GM19025 (cell line): Measurements from ENCODE around the gene ADAM12.
"Not testable (repeated sequence)": the region's sequence is repeated elsewhere in the genome, so short reads cannot be mapped to it uniquely, and the experiment has no call there.

Experiments
- ATAC-seq: cut with Tn5 transposase; IDR thresholded peaks from one replicate; pipeline ENCODE4 v1.9.1; 2021; ENCODE audit warnings: mild to moderate bottlenecking, low read depth, moderate library complexity; ENCODE audit not compliant: unreplicated experiment

ADAM12 gene

DNA sequence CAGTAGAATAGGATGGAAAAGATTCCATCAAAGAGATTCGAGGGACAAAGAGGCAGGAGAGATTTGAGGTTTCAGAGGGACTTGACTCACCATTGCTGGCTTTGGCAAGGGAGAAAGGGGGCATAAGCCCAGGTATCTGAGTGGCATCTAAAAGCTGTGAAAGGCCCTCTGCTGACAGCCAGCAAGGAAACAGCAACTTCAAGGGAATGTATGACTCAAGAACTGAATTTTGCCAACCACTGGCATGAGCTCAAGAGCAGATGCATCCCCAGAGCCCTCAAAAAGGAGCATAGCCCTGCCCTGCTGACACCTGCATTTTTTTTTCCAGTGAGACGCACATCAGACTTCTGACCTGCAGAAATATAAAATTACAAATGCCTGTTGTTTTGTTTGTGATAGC is 19.6 kb upstream of the ADAM12 start:
- no peak for ATAC-seq

DNA sequence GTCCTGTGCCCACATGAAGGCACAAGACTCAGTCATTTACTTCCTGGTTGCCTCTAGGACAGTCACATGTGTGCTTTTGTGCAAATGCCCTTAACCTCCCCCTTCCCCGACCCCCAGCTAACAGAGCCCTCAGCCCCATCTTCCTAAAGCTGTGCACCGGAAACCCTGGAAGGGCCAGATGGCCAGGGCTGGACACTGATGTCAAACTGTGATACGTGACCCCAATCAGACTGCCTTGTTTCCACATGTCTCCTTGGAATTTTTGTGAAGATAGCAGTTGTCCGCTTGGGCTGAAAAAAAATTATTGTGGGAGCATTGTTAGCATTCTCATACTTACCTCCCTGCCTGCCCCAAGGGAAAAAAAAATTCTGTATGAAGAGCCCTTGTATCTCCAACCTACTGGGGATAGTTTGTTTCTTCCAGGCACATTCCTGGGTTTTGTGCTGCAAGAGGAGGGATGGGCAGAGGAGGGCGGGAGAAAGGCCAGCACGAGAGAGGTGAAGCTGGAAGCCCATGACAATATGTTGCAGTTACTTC is 17.0 kb upstream of the ADAM12 start:
- no peak for ATAC-seq

DNA sequence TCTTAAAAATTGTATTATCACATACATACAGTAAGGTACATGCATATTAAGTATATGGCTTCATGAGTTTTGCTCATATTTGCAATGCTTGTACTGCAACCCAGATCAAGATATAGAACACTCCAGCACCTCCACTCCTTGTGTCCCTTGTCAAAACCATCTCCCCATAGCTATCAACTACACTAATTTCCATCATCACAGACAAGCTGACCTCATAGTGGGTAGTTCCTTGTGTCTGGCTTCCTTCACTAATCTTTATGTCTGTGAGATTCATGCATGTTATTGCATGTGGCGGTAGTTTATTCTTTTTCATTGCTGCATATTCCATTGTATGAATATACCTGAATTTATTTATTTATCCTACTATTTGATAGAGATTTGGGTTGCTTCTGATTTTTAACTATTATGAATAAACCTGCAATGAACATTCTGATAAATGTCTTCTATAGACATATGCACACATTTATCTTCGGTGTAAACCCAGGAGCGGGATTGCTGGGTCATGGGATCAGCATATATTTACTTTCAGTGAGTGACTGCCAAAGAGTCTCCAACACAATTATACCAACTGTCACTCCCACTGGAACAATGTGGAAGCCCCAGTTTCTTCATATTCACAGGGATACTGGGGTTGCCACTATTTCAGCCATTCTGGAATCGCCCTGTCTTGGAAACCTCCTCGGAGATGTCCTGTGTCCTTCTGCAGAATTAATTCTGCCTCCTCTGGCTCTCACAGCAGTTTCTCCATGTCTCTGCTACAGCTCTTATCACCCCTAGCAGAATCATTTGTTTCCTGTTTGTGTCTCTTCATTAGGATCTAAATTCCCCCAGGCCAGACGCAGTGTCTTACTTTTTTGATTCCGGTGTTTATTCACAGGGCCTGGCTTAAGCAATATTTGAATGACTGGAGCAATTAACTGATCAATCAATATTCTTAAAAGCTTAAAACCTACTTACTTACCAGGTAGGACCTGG is 14.7 kb upstream of the ADAM12 start:
- no peak for ATAC-seq

DNA sequence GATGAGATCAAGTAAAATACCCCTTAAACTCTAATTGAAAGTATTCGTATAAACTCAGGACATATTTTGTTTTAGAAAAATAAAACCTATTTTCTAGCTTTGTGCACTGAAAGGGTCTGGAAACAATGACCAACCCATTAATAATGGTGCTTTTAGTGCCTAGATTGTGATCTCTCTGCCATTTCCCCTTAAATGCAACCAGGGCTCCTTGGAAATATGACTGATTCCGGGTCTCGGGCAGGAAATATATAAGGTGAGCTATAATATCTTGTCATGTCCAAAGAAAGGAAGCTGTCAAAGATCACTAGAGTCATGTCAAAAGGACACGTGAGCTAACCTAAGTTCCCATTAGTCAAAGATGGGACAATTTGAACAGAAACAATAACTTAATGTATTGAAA is 12.4 kb upstream of the ADAM12 start:
- ATAC-seq, result no peak

DNA sequence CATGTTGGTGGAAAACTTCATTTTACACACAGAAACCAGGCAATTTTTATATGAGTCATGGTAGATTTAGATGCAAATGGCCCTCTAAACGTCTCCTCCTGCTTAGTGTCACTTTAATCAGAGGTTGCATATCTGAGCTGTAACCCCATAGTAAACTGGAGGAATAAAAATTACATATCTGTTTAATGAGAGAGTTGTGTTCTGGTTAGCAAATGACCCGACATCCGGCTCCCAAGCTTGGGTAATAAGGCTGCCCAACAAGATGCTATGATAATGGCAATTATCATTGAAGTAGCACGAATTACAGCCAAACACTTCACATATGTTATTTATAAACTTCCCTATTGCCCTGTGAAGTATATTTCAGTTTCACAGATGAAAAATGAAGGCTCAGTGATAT is 10.6 kb upstream of the ADAM12 start:
- ATAC-seq, result no peak

DNA sequence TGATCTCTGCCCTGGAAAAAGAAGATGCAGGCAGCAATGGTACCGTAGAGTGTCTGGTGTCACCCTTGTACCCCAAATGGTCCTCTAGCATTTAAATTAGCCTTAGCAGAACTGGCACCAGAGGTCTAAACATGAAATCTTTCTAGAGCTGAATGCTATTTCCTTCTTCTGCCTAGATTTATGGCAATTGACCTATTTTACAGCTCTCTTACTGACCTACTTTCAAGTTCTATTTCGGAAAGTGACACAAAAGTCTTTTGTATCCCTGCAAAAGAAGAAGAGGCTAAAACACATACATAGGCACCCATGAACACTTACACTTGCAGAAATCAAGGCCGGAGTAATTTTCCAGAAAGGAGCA is 10.1 kb upstream of the ADAM12 start:
- ATAC-seq, result no peak

DNA sequence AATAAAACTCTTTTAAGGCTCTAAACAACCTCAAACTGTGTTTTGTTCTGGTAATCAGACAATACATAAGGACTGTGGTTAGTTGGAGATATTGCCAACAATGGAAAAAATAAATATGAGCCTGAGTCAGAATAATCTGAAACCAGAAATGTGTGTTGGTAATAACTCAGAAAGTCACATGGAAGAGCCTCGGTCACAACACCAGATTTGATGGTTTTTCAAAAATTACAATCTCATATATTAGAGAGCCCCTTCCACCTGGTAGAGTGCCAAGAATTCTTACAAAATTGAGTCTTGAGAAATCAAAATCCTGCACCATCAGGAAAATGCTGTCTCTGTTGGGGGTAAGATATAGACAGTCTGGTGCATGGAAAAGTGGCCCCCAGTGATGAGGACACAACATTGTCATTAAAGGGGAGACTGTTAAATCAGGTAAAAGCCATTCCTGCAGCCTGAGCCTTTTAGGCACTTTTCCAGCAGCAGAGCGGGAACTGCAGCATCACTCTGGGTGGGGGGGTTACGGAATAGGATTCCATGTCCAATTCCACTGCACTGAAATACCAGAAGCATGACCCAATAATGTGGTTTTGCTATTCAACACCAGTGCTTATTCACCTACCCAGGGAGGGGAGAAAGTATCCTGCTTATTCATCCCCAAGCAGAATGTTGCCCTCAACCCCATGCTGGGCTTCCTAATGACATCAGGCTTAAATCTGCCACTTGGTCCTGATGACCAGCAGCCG is 9.5 kb upstream of the ADAM12 start:
- no peak for ATAC-seq

DNA sequence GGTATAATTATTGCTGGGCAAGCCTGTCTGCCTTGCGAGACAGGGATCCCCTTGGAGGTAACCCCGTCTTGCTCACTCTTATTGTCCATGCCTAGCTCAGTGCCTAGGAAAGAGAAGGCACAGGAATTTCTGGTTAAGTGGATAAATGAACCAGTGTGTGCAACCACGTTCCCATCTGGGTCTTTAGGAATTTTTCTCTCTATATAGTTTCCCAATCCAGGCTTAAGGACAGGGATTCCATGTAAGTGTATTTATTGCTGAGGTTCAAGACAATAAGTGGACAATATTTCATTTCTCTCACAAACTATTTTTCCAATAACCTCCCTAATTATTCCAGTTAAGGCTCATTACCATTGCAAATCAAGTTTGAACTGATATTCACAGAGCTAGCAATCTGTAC is 8.9 kb upstream of the ADAM12 start:
- ATAC-seq, result no peak

DNA sequence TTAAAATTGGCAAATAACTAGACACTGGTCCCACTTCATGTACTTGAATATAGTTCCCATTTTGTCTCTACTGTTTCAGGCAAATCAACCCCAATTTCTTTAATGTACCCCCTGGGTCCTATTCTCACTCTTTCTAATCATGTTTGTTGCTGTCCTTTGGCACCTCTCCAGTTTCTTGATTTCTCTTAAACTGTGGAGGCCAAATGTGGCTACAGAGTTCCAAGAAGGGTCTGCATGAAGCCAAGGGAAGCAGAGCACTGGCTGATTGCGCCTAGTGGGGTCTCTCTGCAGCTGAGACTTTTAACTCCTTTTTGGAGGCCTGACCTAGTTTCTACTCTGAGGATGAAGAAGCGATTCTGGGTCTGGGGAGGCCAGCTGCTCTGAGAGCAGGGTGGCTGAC is 6.7 kb upstream of the ADAM12 start:
- no peak for ATAC-seq

DNA sequence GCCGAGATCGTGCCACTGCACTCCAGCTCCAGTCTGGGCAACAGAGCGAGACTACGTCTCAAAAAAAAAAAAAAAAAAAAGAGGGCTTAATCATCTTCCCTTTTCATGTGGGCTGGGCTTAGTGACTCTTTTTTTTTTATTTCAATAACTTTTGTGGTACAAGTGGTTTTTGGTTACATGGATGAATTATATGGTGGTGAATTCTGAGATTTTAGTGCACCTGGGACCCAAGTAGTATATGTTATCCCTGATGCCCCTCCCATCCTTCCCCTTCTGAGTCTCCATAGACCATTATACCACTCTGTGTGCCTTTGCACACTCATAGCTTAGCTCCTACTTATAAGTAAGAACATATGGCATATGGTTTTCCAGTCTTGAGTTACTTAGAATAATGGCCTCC is 4.8 kb upstream of the ADAM12 start:
- no peak for ATAC-seq

DNA sequence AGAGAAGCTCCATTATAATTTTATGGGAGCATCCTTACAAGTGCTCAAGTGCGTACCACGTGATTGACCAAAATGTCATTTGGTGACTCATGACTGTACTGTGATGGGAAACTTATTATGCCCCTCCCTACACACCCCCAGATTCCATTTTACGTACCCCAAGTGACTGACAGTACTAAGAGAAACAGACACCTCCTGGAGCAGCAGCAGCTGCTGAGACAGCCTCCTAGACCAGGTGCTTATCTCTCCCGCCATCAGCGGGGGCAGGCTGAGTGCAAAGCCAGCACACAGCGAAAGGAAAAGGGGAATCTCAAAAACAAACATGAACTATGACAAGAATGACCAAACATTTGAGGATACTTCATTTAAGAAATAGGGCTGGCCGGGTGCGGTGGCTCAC is 4.2 kb upstream of the ADAM12 start:
- ATAC-seq, result no peak

DNA sequence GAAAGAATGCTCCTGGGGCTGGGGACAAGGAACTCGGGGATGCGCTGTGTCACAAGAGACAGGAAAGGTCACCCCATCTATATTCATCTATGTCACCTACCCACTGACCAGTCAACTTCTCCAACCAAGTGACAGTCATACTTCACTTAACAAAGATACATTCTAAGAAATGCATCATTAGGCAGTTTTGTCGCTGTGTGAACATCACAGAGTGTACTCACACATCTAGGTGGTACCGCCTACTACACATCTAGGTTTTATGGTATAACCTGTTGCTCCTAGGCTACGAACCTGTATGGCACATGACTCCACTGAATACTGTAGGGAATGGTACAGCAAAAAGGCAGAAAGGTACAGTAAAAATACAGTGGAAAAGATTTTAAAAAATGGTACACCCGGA is 3.8 kb upstream of the ADAM12 start:
- ATAC-seq, result no peak

DNA sequence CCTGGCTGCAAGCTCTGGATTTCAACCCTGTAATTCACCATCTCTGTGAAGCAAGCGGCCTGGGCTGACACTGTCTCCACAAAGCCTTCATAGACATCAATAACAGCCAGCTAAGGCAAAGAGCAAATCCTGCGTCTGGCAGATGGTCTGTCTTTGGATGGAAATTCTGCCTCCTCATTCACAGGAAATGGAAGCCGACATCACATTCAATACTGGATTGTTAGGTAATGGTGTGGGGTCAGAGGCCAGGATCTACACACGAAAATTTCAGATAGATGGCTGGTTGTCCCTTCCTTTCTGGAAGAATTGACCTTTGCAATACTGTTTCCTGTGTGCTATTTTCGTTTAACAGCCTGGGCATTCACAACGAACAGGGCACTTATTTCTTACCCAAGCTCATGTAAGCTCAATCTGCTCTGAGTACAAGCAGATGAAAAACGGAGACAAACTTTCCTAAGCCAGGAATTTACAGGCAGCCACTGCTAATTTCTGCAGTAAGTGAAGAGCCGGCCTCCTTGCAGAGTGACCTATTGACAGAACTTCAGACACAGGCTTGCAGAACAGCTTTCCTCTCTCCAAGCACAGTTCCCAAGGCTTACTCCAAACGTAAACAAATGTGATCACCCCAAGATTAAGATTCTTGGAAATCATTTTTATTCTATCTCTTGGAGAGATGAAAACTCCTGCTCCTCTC is 3.1 kb upstream of the ADAM12 start:
- no peak for ATAC-seq

DNA sequence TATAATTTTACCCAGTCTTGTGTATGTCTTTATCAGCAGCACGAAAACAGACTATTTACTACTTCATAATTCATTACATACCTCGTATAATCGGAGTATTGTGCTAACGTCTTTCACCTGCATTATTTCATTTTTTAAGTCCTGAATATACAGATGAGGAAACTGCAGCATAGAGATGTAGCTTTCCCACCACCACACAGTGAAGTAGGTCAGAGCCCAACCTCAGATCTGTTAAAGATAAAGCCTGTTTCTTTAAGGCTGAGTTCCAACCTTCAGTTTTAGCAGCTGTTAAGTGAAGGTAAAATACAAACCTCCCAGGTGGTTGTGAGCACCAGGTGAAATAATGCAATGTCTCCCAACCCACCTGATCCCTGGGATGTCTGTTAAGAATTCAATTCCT is 2.0 kb upstream of the ADAM12 start:
- ATAC-seq, result no peak

DNA sequence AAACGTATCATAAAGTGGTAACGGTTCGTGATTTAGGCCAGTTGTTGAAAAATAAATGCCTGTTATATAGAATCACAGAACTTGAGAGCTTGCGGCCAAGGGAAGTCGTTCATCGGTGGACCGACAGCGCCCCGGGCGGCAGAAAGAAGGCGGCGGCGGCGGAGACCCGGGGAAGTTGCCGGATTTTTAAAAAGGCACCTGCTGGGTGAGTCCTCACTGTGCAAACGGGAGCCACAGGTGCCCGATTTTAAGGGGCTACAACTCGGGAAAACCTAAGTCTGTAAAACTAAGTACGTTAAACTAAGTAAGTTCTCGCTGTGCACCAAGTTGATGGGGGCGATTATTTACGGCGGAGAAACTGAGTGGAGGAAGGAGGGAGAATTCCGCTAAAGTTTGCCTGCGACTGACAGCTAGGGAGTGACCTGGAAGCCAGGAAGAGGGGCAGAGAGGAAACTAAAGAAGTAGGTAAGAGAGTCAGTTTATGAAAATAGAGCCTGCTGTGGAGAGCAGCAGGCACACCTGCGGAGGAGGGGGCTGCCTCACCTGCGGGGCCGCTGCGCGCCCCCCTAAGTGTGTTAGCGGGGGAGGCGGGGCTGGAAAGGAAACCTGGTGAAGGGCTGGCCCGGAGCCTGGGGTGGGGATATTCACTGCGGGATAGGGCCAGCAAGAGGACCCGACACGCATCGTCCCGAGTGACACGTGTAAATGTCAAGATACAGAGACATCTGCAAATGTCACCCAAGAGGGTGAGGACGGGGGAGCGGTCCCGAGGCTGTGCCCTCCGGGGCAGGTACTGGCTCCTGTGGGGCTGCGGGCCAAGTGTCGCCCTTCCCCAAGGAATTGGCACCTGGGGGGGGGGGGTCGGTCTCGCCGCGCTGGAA is 996 bp downstream of the ADAM12 start:
- ATAC-seq, result no peak

DNA sequence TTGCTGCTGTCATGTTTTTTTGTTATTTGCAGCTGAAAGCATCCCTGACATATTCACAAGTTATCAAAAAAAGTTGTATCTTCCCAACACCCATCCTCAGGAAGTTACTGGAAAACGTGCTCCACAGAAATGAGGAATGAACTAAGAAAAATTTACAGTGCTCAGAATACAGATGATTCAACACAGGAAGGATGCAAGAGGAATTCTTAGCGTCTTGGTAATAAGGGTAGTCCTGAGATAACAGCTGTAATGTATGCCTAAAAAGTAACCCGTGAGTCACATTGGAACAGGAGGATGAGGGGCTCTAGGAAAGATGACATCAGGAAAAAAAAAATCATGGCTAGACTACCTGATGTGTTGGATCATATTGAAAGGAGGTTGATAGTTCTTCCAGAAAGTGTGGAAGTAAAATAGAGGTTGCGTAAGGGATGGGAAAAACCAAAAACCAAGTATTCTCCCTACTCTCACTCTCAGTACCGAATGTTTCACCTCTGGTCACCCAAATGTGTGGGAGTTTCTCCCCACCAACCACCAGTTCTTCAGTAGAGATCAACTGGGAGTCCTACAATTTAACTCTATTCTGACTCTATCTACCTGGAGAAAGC is 3.9 kb downstream of the ADAM12 start:
- no peak for ATAC-seq

DNA sequence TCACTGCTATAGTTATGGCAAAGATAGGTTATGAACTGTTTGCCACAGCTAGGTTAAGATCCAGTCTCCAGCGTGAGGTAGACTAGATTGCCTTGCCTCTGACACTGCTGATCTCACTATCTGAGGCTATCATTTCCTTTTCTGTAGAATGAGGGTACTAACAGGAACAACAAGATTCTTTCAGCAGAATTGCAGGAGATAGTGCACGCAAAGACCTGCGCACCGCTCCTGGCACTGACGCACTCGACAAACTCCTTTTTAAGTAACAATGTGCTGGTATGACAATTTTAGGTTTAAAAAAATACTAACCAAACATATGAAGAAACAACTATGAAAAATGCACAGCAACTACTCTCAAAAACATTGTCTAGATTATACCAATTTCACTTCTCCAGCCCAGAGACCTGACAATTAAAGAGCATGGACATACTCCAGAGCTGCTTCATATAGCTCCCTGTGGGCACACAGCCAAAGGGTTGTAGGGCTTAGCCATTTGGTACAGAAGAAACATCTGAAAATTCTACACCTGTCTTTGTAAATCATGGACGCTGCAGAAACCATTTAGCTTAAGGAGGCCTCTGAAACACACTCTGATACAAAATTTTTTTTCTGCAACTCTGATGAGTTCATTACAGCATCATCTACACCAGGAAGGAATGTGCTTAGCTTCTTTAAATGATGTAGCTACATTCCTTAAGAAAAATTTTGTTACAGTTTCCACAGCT is 7.8 kb downstream of the ADAM12 start:
- ATAC-seq, result no peak

DNA sequence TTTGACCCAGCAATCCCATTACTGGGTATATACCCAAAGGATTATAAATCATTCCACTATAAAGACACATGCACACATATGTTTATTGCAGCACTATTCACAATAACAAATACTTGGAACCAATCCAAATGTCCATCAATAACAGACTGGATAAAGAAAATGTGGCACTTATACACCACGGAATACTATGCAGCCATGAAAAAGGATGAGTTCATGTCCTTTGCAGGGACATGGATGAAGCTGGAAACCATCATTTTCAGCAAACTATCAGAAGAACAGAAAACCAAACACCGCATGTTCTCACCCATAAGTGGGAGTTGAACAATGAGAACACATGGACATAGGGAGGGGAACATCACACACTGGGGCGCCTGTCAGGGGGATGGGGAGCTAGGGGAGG is 9.1 kb downstream of the ADAM12 start:
- not testable (repeated sequence) for ATAC-seq

DNA sequence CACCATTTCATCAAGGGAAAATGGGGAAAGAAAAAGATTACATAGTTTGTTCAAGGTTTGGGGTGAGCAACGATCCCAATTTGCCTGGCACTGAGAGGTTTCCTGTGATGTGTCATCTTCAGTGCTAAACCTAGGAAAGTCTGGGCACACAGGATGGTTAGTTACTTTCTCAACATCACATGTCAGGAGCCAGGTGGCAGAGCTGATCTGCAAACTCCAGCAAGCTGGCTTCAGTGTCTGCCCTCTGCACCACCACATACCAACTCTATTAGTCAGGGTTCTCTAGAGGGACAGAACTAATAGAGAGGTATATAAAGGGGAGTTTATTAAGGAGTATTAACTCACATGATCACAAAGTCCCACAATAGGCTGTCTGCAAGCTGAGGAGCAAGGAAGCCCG is 11.3 kb downstream of the ADAM12 start:
- ATAC-seq, result no peak
